K562 (cell line): ENCODE data around the gene ZDHHC8. TPM values are rescaled to one million over a fixed set of nuclear protein-coding genes. Genes with fewer than 3 reads are reported as not detected.

ENCODE experiments used
- KLF1 ChIP-seq: fragments of 450-650 bp; IDR thresholded peaks from 2 replicates; pipeline ENCODE4 v1.6.1; 2016; ENCODE audit warnings: missing genetic modification characterization, missing compliant biosample characterization
- MCM3 ChIP-seq: fragments of 450-650 bp; IDR thresholded peaks from 2 replicates; pipeline ENCODE4 v1.6.1; 2016
- SMAD4 ChIP-seq: fragments of 250-450 bp; sonication (Bioruptor Pico); conservative IDR thresholded peaks from 2 replicates; pipeline ENCODE4 v1.8.0; 2021; ENCODE audit warnings: inconsistent platforms, mild to moderate bottlenecking, moderate library complexity
- polyA plus RNA-seq, 8 experiments: library from polyadenylated mRNA; depleted of rRNA in 4 of 8; stranded (reverse) in 5 of 8; unstranded in 3 of 8; fragments of >200 nt; fragmentation: Nextera tagmentation in 2 of 8; fragmentation: Illumina TruSeq in 1 of 8; extraction: Ambion mirVana in 2 of 8; extraction: Trizol in 1 of 8; gene quantifications; 2 replicates each; pipeline versions ENCODE4 v1.2.1 to v1.2.3, GENCODE V29; 2011 to 2014; ENCODE audit warnings: inconsistent platforms in 1 of 8, missing spikeins in 1 of 8
- total RNA-seq, 7 experiments: library from RNA; depleted of rRNA in 6 of 7; stranded (reverse); fragments of >200 nt in 6 of 7; fragmentation: Illumina TruSeq in 2 of 7; extraction: Trizol in 2 of 7; gene quantifications; 2 replicates each; pipeline versions ENCODE4 v1.2.1 to v1.2.3, GENCODE V29; 2011 to 2021; ENCODE audit warnings: low replicate concordance in 1 of 7
- TF ChIP-seq, protein P1 (sequence below), 2 experiments: fragments of 450-650 bp in 1 of 2; IDR thresholded peaks; 2 replicates each; pipeline ENCODE4 v1.6.1; 2011 to 2017; ENCODE audit warnings: low read depth in 2 of 2, antibody characterized with exemption in 1 of 2, borderline replicate concordance in 1 of 2, low read length in 1 of 2, mild to moderate bottlenecking in 1 of 2, mixed read lengths in 1 of 2; ENCODE audit not compliant: control insufficient read depth in 1 of 2
- TF ChIP-seq, protein P2 (sequence below): fragments of 200-600 bp; sonication (generic); IDR thresholded peaks from one replicate; pipeline ENCODE4 v1.6.1; 2012; ENCODE audit warnings: mild to moderate bottlenecking, low read depth, low read length, inconsistent platforms
- TF ChIP-seq, protein P3 (sequence below): fragments of 150-350 bp; conservative IDR thresholded peaks from 2 replicates; pipeline ENCODE4 v1.6.1; 2014; ENCODE audit warnings: low read length
- TF ChIP-seq, protein P4 (sequence below): fragments of 450-650 bp; IDR thresholded peaks from 2 replicates; pipeline ENCODE4 v1.6.1; 2016; ENCODE audit warnings: low read depth, mild to moderate bottlenecking, moderate library complexity

ZDHHC8 gene
- total and polyA plus RNA-seq, 9 of the 15 experiments (the other 6 are each of a cell fraction or from before 2014, with no cell fraction given) = 0.04 to 109 (median 16.4) TPM

DNA sequence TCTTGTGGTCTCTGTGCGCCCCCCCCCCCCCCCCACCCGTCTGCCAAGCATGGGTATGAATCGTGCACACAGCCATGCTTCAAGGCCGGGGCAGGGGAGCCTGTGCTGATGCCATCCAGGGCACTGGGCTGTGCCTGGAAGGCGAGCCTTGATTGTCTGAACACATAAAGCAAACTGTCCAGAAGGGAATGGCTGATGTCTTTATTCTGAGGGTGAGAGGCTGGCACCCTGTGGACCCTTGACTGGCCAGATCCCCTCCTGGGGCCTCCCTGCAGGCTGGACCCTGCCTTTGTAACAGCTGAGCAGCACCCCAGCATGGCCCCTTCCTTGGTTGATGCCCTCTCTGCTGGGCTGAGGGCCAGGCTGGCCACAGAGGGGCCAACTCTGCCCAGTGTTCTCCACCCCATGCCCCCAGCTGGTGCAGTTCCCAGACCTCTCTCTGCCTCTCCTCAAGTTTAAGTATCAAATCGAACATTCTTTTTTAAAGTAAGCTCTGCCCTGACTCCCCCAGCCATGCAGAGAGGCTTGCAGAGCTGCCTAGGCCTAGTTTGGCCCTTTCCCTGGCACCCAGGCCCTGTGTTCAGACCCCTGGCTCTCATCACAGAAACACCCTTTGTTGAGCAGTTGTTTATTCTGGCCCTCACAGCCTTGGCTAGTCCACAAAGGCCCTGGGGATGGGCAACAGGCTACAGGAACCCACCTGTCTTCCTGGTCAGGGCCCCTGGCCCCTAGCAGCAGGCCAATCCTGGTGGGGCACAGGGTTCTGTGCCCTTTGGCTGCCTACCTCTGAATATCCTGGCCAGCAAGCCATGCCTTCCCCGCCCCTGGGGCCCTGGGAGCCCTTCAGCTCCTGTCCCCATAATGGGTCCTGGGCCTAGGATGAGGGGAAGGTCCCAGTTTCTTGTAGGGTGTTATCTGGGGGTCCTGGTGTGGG lies 19.6 kb upstream of the ZDHHC8 start (continued):
- TF ChIP-seq, protein P1, sequence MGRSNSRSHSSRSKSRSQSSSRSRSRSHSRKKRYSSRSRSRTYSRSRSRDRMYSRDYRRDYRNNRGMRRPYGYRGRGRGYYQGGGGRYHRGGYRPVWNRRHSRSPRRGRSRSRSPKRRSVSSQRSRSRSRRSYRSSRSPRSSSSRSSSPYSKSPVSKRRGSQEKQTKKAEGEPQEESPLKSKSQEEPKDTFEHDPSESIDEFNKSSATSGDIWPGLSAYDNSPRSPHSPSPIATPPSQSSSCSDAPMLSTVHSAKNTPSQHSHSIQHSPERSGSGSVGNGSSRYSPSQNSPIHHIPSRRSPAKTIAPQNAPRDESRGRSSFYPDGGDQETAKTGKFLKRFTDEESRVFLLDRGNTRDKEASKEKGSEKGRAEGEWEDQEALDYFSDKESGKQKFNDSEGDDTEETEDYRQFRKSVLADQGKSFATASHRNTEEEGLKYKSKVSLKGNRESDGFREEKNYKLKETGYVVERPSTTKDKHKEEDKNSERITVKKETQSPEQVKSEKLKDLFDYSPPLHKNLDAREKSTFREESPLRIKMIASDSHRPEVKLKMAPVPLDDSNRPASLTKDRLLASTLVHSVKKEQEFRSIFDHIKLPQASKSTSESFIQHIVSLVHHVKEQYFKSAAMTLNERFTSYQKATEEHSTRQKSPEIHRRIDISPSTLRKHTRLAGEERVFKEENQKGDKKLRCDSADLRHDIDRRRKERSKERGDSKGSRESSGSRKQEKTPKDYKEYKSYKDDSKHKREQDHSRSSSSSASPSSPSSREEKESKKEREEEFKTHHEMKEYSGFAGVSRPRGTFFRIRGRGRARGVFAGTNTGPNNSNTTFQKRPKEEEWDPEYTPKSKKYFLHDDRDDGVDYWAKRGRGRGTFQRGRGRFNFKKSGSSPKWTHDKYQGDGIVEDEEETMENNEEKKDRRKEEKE (IDR thresholded peaks at IDR 0.05; ENCODE audit: borderline replicate concordance in 1 of 2, control insufficient read depth in 1 of 2, low read depth in 2 of 2, low read length in 1 of 2) = no peak; a peak in 1 of 4 replicates
- no peak for TF ChIP-seq KLF1 (tag)
- TF ChIP-seq, protein P2, sequence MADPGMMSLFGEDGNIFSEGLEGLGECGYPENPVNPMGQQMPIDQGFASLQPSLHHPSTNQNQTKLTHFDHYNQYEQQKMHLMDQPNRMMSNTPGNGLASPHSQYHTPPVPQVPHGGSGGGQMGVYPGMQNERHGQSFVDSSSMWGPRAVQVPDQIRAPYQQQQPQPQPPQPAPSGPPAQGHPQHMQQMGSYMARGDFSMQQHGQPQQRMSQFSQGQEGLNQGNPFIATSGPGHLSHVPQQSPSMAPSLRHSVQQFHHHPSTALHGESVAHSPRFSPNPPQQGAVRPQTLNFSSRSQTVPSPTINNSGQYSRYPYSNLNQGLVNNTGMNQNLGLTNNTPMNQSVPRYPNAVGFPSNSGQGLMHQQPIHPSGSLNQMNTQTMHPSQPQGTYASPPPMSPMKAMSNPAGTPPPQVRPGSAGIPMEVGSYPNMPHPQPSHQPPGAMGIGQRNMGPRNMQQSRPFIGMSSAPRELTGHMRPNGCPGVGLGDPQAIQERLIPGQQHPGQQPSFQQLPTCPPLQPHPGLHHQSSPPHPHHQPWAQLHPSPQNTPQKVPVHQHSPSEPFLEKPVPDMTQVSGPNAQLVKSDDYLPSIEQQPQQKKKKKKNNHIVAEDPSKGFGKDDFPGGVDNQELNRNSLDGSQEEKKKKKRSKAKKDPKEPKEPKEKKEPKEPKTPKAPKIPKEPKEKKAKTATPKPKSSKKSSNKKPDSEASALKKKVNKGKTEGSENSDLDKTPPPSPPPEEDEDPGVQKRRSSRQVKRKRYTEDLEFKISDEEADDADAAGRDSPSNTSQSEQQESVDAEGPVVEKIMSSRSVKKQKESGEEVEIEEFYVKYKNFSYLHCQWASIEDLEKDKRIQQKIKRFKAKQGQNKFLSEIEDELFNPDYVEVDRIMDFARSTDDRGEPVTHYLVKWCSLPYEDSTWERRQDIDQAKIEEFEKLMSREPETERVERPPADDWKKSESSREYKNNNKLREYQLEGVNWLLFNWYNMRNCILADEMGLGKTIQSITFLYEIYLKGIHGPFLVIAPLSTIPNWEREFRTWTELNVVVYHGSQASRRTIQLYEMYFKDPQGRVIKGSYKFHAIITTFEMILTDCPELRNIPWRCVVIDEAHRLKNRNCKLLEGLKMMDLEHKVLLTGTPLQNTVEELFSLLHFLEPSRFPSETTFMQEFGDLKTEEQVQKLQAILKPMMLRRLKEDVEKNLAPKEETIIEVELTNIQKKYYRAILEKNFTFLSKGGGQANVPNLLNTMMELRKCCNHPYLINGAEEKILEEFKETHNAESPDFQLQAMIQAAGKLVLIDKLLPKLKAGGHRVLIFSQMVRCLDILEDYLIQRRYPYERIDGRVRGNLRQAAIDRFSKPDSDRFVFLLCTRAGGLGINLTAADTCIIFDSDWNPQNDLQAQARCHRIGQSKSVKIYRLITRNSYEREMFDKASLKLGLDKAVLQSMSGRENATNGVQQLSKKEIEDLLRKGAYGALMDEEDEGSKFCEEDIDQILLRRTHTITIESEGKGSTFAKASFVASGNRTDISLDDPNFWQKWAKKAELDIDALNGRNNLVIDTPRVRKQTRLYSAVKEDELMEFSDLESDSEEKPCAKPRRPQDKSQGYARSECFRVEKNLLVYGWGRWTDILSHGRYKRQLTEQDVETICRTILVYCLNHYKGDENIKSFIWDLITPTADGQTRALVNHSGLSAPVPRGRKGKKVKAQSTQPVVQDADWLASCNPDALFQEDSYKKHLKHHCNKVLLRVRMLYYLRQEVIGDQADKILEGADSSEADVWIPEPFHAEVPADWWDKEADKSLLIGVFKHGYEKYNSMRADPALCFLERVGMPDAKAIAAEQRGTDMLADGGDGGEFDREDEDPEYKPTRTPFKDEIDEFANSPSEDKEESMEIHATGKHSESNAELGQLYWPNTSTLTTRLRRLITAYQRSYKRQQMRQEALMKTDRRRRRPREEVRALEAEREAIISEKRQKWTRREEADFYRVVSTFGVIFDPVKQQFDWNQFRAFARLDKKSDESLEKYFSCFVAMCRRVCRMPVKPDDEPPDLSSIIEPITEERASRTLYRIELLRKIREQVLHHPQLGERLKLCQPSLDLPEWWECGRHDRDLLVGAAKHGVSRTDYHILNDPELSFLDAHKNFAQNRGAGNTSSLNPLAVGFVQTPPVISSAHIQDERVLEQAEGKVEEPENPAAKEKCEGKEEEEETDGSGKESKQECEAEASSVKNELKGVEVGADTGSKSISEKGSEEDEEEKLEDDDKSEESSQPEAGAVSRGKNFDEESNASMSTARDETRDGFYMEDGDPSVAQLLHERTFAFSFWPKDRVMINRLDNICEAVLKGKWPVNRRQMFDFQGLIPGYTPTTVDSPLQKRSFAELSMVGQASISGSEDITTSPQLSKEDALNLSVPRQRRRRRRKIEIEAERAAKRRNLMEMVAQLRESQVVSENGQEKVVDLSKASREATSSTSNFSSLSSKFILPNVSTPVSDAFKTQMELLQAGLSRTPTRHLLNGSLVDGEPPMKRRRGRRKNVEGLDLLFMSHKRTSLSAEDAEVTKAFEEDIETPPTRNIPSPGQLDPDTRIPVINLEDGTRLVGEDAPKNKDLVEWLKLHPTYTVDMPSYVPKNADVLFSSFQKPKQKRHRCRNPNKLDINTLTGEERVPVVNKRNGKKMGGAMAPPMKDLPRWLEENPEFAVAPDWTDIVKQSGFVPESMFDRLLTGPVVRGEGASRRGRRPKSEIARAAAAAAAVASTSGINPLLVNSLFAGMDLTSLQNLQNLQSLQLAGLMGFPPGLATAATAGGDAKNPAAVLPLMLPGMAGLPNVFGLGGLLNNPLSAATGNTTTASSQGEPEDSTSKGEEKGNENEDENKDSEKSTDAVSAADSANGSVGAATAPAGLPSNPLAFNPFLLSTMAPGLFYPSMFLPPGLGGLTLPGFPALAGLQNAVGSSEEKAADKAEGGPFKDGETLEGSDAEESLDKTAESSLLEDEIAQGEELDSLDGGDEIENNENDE = peak; percentile 78
- TF ChIP-seq, protein P3, sequence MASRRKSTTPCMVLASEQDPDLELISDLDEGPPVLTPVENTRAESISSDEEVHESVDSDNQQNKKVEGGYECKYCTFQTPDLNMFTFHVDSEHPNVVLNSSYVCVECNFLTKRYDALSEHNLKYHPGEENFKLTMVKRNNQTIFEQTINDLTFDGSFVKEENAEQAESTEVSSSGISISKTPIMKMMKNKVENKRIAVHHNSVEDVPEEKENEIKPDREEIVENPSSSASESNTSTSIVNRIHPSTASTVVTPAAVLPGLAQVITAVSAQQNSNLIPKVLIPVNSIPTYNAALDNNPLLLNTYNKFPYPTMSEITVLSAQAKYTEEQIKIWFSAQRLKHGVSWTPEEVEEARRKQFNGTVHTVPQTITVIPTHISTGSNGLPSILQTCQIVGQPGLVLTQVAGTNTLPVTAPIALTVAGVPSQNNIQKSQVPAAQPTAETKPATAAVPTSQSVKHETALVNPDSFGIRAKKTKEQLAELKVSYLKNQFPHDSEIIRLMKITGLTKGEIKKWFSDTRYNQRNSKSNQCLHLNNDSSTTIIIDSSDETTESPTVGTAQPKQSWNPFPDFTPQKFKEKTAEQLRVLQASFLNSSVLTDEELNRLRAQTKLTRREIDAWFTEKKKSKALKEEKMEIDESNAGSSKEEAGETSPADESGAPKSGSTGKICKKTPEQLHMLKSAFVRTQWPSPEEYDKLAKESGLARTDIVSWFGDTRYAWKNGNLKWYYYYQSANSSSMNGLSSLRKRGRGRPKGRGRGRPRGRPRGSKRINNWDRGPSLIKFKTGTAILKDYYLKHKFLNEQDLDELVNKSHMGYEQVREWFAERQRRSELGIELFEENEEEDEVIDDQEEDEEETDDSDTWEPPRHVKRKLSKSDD = no peak
- no peak for TF ChIP-seq MCM3
- 0 out of 2 replicates have a peak, but pooled peaks have one; percentile 15 for TF ChIP-seq SMAD4 (CRISPR knock-in tag)
- TF ChIP-seq, protein P4, sequence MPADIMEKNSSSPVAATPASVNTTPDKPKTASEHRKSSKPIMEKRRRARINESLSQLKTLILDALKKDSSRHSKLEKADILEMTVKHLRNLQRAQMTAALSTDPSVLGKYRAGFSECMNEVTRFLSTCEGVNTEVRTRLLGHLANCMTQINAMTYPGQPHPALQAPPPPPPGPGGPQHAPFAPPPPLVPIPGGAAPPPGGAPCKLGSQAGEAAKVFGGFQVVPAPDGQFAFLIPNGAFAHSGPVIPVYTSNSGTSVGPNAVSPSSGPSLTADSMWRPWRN = no peak
